Thymus (tissue), 11 donors: ENCODE measurements around the gene EBF3. TPM values are rescaled to one million over a fixed set of nuclear protein-coding genes. Genes with fewer than 3 reads are reported as not detected.

Experiments
- DNase-seq, 9 donors: peaks; one replicate each; pipeline ENCODE4 v3.0.0-alpha.2; 2013; ENCODE audit warnings: low spot score in 9 of 9, low read depth in 6 of 9, missing footprints in 1 of 9
- H3K27ac ChIP-seq, 2 donors: one replicate each; pipeline ENCODE4 v1.5.1; 2013; ENCODE audit warnings: control low read depth in 1 of 2, low read depth in 1 of 2, low read length in 1 of 2, mild to moderate bottlenecking in 1 of 2, moderate library complexity in 1 of 2
- H3K27me3 ChIP-seq, 2 donors: one replicate each; pipeline ENCODE4 v1.5.1; 2013; ENCODE audit warnings: low read length in 1 of 2; ENCODE audit not compliant: control insufficient read depth in 2 of 2, insufficient read depth in 1 of 2
- H3K36me3 ChIP-seq, 2 donors: one replicate each; pipeline ENCODE4 v1.5.1; 2013; ENCODE audit warnings: low read length in 1 of 2, mild to moderate bottlenecking in 1 of 2, moderate library complexity in 1 of 2; ENCODE audit not compliant: control insufficient read depth in 2 of 2, insufficient read depth in 2 of 2
- H3K4me1 ChIP-seq, 2 donors: one replicate each; pipeline ENCODE4 v1.5.1; 2013; ENCODE audit warnings: low read length in 2 of 2; ENCODE audit not compliant: control insufficient read depth in 2 of 2, insufficient read depth in 2 of 2
- H3K4me3 ChIP-seq, 2 donors: one replicate each; pipeline ENCODE4 v1.5.1; 2013; ENCODE audit warnings: low read length in 2 of 2, control low read depth in 1 of 2, mild to moderate bottlenecking in 1 of 2
- H3K9me3 ChIP-seq, 2 donors: one replicate each; pipeline ENCODE4 v1.5.1; 2013; ENCODE audit warnings: low read length in 1 of 2, mild to moderate bottlenecking in 1 of 2; ENCODE audit not compliant: control insufficient read depth in 2 of 2, insufficient read depth in 1 of 2
- WGBS: extraction: QIAGEN DNeasy Blood & Tissue Kit; methylation state at CpG from one replicate; pipeline ENCODE4 v1.1.7; 2013; 5-methylcytosine and 5-hydroxymethylcytosine counted together
- polyA plus RNA-seq: library from polyadenylated mRNA; stranded (reverse); fragments of 200-250 nt; gene quantifications from one replicate; pipeline ENCODE4 v1.2.3, GENCODE V29; 2013
- total RNA-seq: library from RNA; stranded (reverse); fragments of 120-200 nt; gene quantifications from one replicate; pipeline ENCODE4 v1.2.4, GENCODE V29; 2013
- donor health status: healthy.

The EBF3 gene
- total and polyA plus RNA-seq, 2 donors = 1.5 to 1.9 TPM

GRCh38 chr10:129935102-129935866, 28.8 kb downstream of the EBF3 start:
- WGBS = 95% methylated on average over 16 of the region's 16 CpGs
- DNase-seq = no peak
- no peaks in the 10 kb centered on the region for H3K9me3 ChIP-seq
- no peaks in the 10 kb centered on the region for H3K36me3 ChIP-seq
- H3K27ac ChIP-seq = no peak overlapping the region
- peaks cover 0 to 4% of the 10 kb centered on the region in 2 donors for H3K27me3 ChIP-seq
- H3K4me1 ChIP-seq = no peaks in the 10 kb centered on the region
- H3K4me3 ChIP-seq = no peak overlapping the region

DNA sequence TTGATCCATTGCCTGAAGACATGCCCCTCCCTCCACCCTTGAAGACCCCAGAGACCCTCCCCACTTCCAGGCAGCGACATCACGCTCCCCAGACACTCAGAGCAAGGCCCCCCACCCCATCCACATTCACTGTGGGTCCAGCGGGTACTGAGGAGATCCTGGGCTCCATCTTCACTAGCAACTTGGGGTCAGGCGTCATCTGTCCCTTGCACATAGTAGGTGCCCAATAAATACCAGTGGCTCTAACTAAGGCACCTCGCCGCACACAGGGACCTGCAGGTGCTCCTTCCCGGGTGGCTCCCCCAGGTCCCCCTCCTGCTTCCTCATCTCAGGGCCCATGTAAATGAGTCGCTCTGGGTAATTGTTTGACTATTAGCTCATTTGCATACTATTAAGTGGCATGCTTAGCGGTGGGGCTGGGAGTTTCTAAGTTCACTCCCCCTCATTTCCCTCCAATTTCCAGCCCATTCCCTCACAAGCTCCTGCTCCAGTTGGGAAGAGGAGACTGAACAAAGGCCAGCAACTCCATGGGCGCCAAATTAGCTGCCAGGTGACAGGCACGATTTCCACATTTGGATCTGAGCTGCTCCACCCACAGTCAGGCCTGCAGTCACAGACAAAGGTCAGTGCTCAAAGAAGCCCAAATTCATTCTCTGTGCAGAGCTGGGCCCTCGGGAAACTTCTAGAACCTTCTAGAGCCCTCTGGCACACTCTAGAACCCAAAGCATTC, 29.7 kb downstream of the EBF3 start:
- no peak for DNase-seq
- H3K4me1 ChIP-seq = no peaks in the 10 kb centered on the region
- 95% methylated on average over 12 of the region's 12 CpGs for WGBS
- H3K36me3 ChIP-seq = no peaks in the 10 kb centered on the region
- no peaks in the 10 kb centered on the region for H3K9me3 ChIP-seq
- H3K4me3 ChIP-seq = no peak overlapping the region
- no peaks in the 10 kb centered on the region for H3K27me3 ChIP-seq
- no peak overlapping the region for H3K27ac ChIP-seq

GRCh38 chr10:129933456-129934092, 30.5 kb downstream of the EBF3 start:
- Histone ChIP-seq H3K36me3 (no peaks in the 10 kb centered on the region), H3K4me3 (no peak overlapping the region), H3K9me3 (no peaks in the 10 kb centered on the region), H3K4me1 (no peaks in the 10 kb centered on the region), H3K27ac (no peak overlapping the region), H3K27me3 (no peaks in the 10 kb centered on the region)
- WGBS = 95% methylated on average over 14 of the region's 14 CpGs
- no peak for DNase-seq

DNA sequence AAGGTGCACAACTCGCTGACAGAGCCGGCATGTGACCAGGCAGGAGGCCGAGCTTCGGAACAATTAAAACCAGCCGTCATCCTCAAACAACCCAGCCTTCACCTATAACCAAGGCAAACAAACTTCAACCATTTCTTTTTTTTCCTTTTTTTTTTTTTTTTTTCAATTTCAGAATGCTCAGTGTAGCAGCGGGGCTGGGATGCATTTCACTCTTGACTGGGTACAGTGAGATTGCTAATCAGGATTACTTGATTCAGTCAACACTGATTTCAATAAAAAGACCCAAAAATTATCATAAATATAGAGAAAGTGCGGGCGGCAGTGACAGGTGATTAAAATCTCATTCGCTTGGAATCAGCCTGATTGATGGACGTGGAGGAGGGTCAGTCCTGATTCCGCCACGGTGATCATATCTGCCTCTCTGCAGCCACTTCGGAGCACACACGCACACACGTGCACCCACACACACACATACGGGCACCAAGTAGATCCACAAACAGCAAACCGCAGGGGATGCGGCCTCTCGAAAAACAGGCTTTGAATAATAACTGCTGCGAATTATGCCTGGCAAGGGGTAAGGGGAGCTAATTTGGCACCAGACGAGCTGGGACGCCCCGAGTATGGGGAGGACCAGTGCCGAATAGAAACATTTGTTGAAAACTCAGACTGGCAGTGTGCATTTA, 31.2 kb downstream of the EBF3 start:
- Histone ChIP-seq H3K9me3 (no peaks in the 10 kb centered on the region), H3K4me3 (no peak overlapping the region), H3K27ac (no peak overlapping the region), H3K27me3 (no peaks in the 10 kb centered on the region), H3K4me1 (no peaks in the 10 kb centered on the region), H3K36me3 (no peaks in the 10 kb centered on the region)
- DNase-seq = no peak
- WGBS = 92% methylated on average over 24 of the region's 24 CpGs

DNA sequence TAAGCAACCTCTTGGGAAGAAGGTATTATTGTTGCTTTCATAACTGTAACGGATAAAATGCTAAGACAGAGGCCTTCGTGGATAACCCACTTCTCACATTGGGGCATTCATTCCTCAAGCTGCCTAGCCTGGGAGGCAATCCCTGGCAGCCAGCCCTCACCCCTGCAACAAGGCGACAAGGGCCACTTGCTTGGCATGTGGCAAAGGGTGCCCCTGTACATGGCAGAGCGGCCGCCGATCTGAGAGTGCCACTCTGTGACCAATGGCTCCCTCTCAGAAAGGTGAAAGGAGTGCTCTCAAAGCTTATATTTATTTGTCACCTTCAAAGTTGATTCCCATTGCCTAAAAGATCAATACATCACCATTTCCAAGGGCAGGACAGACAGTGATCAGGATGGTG, 31.9 kb downstream of the EBF3 start:
- no peaks in the 10 kb centered on the region for H3K4me1 ChIP-seq
- no peaks in the 10 kb centered on the region for H3K9me3 ChIP-seq
- no peaks in the 10 kb centered on the region for H3K36me3 ChIP-seq
- no peak overlapping the region for H3K27ac ChIP-seq
- DNase-seq = no peak
- no peaks in the 10 kb centered on the region for H3K27me3 ChIP-seq
- WGBS = 97% methylated on average over 6 of the region's 6 CpGs
- H3K4me3 ChIP-seq = no peak overlapping the region

GRCh38 chr10:129929343-129930292, 34.5 kb downstream of the EBF3 start:
- no peak for DNase-seq
- Histone ChIP-seq H3K36me3 (no peaks in the 10 kb centered on the region), H3K27ac (no peak overlapping the region), H3K4me3 (no peak overlapping the region), H3K27me3 (no peaks in the 10 kb centered on the region), H3K4me1 (no peaks in the 10 kb centered on the region), H3K9me3 (no peaks in the 10 kb centered on the region)
- 87% methylated on average over 12 of the region's 12 CpGs for WGBS

DNA sequence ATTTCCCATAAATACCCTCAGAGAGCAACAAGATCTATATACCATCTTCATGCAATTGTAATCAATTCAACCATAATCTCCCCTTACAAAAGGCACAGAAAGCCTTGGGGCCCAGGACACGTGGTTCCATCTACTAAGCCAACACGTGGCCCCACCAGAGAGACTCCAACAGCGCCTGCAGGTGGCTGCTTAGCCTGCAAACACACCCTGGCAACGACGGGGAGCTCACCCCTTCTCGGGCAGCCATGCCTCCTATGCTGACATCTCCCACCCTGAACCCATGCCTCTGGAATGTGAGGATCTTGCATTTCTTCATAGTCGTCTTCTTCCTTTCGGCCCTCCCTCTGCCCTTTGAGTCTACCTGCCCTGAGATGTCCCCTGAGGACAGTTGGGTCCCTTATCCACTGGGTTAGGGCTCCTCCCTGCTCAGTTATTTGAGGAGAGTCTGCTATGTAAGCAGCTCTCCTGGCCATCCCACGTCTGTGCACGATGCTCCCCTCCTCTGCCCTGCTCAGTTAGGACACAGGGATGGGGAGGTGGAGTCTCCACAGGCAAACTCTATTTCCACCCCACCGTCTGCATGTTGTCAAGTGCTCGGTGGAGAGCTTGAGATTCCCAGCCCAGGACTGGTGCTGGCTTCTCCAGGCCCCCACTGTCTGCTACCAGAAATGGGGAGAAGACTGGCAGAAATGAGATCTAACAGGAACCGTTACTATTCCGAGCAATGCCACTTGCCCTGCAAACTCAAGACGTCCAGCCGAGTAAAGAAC, 36.5 kb downstream of the EBF3 start:
- WGBS = 91% methylated on average over 16 of the region's 16 CpGs

More for the DNA sequence above, 36.5 kb downstream of the EBF3 start:
- no peaks in the 10 kb centered on the region for H3K27me3 ChIP-seq
- H3K36me3 ChIP-seq = no peaks in the 10 kb centered on the region
- no peaks in the 10 kb centered on the region for H3K4me1 ChIP-seq
- no peak for DNase-seq
- H3K9me3 ChIP-seq = no peaks in the 10 kb centered on the region
- no peak overlapping the region for H3K27ac ChIP-seq
- no peak overlapping the region for H3K4me3 ChIP-seq
